WTC11 (cell line): ENCODE measurements around the gene LAMP5. TPM values are rescaled to one million over a fixed set of nuclear protein-coding genes. Genes with fewer than 3 reads are reported as not detected.

Source experiments
- ATAC-seq: fragments of 200-7000 bp; cut with Tn5 transposase; 2 replicates; pipeline ENCODE4 v1.10.0; 2021; ENCODE audit warnings: mild to moderate bottlenecking, moderate library complexity
- CTCF ChIA-PET: fragments of 300-600 bp; sonication (Branson Sonifier 250); formaldehyde crosslinking; loops from one replicate; lab custom pipeline; 2021; ENCODE audit warnings: antibody characterized with exemption; lab: Charles Lee
- POLR2A ChIA-PET: fragments of 350-600 bp; sonication (Branson Sonifier 250); formaldehyde crosslinking; loops from one replicate; lab custom pipeline; 2021; ENCODE audit warnings: antibody characterized with exemption; lab: Charles Lee
- DNase-seq: peaks from one replicate; pipeline ENCODE4 v3.0.0; 2021; ENCODE audit warnings: low spot score
- H3K27ac Mint-ChIP-seq: 2 replicates; pipeline ENCODE4 v1.8.0; 2021; ENCODE audit warnings: mixed read lengths
- H3K27me3 Mint-ChIP-seq: 2 replicates; pipeline ENCODE4 v1.8.0; 2021; ENCODE audit warnings: low read depth, mild to moderate bottlenecking, moderate library complexity, mixed read lengths
- H3K36me3 Mint-ChIP-seq: 2 replicates; pipeline ENCODE4 v1.8.0; 2021; ENCODE audit warnings: mixed read lengths
- H3K4me1 Mint-ChIP-seq: 2 replicates; pipeline ENCODE4 v1.8.0; 2022; ENCODE audit warnings: mixed read lengths
- H3K4me3 Mint-ChIP-seq: 2 replicates; pipeline ENCODE4 v1.8.0; 2021; ENCODE audit warnings: mild to moderate bottlenecking, moderate library complexity, mixed read lengths
- H3K9me3 Mint-ChIP-seq: 2 replicates; pipeline ENCODE4 v1.8.0; 2021; ENCODE audit warnings: mixed read lengths
- FOXP1 ChIP-seq: sonication (generic); formaldehyde crosslinking; IDR thresholded peaks from 2 replicates; pipeline ENCODE4 v1.8.0; 2022; ENCODE audit warnings: missing genetic modification reagents, mild to moderate bottlenecking, moderate library complexity, borderline replicate concordance
- GRHL2 ChIP-seq: fragments of 250-450 bp; sonication (Bioruptor Pico); IDR thresholded peaks from 2 replicates; pipeline ENCODE4 v1.8.0; 2022; ENCODE audit warnings: mild to moderate bottlenecking, moderate library complexity; ENCODE audit not compliant: insufficient replicate concordance, severe bottlenecking
- JAZF1 ChIP-seq: fragments of 250-450 bp; sonication (Bioruptor Pico); IDR thresholded peaks from 2 replicates; pipeline ENCODE4 v1.9.0; 2021; ENCODE audit warnings: moderate library complexity, mild to moderate bottlenecking, inconsistent platforms
- MYBL2 ChIP-seq: sonication (generic); formaldehyde crosslinking; IDR thresholded peaks from 2 replicates; pipeline ENCODE4 v1.8.1; 2023; ENCODE audit warnings: mild to moderate bottlenecking, moderate library complexity, missing genetic modification reagents
- RELA ChIP-seq: sonication (generic); formaldehyde crosslinking; IDR thresholded peaks from 2 replicates; pipeline ENCODE4 v1.8.1; 2022; ENCODE audit warnings: missing genetic modification reagents, mild to moderate bottlenecking, borderline replicate concordance
- SOX15 ChIP-seq: fragments of 250-450 bp; sonication (Bioruptor Pico); IDR thresholded peaks from 2 replicates; pipeline ENCODE4 v1.9.0; 2021; ENCODE audit warnings: mild to moderate bottlenecking
- ZNF138 ChIP-seq: sonication (generic); formaldehyde crosslinking; conservative IDR thresholded peaks from 2 replicates; pipeline ENCODE4 v1.8.1; 2022; ENCODE audit warnings: mild to moderate bottlenecking, moderate library complexity, missing genetic modification reagents
- ZNF219 ChIP-seq: sonication (generic); formaldehyde crosslinking; IDR thresholded peaks from 2 replicates; pipeline ENCODE4 v1.8.0; 2023; ENCODE audit warnings: missing genetic modification reagents, mild to moderate bottlenecking, borderline replicate concordance
- ZNF423 ChIP-seq: fragments of 250-450 bp; sonication (Bioruptor Pico); IDR thresholded peaks from 2 replicates; pipeline ENCODE4 v2.1.2; 2022; ENCODE audit warnings: mild to moderate bottlenecking, moderate library complexity
- ZNF671 ChIP-seq: fragments of 250-450 bp; sonication (Bioruptor Pico); IDR thresholded peaks from 2 replicates; pipeline ENCODE4 v1.8.0; 2021; ENCODE audit warnings: mild to moderate bottlenecking
- total RNA-seq: library from RNA; stranded (reverse); gene quantifications from 3 replicates; pipeline ENCODE4 v1.2.3, GENCODE V29; 2021
- TF ChIP-seq, protein P1 (sequence below): sonication (generic); formaldehyde crosslinking; IDR thresholded peaks from 2 replicates; pipeline ENCODE4 v1.8.0; 2022; ENCODE audit warnings: mild to moderate bottlenecking, missing genetic modification reagents
- TF ChIP-seq, protein P2 (sequence below): fragments of 250-450 bp; sonication (Bioruptor Pico); conservative IDR thresholded peaks from 2 replicates; pipeline ENCODE4 v1.9.0; 2021; ENCODE audit warnings: mild to moderate bottlenecking
- TF ChIP-seq, protein P3 (sequence below): sonication (generic); formaldehyde crosslinking; IDR thresholded peaks from 2 replicates; pipeline ENCODE4 v1.8.1; 2022; ENCODE audit warnings: mild to moderate bottlenecking, moderate library complexity, missing genetic modification reagents
- TF ChIP-seq, protein P4 (sequence below): fragments of 250-450 bp; sonication (Bioruptor Pico); IDR thresholded peaks from 2 replicates; pipeline ENCODE4 v1.9.0; 2021; ENCODE audit warnings: mild to moderate bottlenecking
- TF ChIP-seq, protein P5 (sequence below): sonication (generic); formaldehyde crosslinking; IDR thresholded peaks from 2 replicates; pipeline ENCODE4 v1.8.1; 2023; ENCODE audit warnings: mild to moderate bottlenecking, missing genetic modification reagents
- TF ChIP-seq, protein P6 (sequence below): sonication (generic); formaldehyde crosslinking; IDR thresholded peaks from 2 replicates; pipeline ENCODE4 v1.8.0; 2022; ENCODE audit warnings: mild to moderate bottlenecking, missing genetic modification reagents
- TF ChIP-seq, protein P7 (sequence below): sonication (generic); formaldehyde crosslinking; IDR thresholded peaks from 2 replicates; pipeline ENCODE4 v1.8.0; 2022; ENCODE audit warnings: missing genetic modification reagents
- TF ChIP-seq, protein P8 (sequence below): fragments of 250-450 bp; sonication (Bioruptor Pico); IDR thresholded peaks from 2 replicates; pipeline ENCODE4 v1.8.0; 2021; ENCODE audit warnings: mild to moderate bottlenecking
- TF ChIP-seq, protein P9 (sequence below): sonication (generic); formaldehyde crosslinking; IDR thresholded peaks from 2 replicates; pipeline ENCODE4 v1.8.0; 2022; ENCODE audit warnings: mild to moderate bottlenecking, missing genetic modification reagents
- TF ChIP-seq, protein P10 (sequence below): fragments of 250-450 bp; sonication (Bioruptor Pico); IDR thresholded peaks from 2 replicates; pipeline ENCODE4 v1.9.0; 2021; ENCODE audit warnings: moderate library complexity, mild to moderate bottlenecking, inconsistent platforms, borderline replicate concordance

LAMP5 gene
- total RNA-seq, 1 experiment from 2014 or later, result 0.31 TPM

DNA sequence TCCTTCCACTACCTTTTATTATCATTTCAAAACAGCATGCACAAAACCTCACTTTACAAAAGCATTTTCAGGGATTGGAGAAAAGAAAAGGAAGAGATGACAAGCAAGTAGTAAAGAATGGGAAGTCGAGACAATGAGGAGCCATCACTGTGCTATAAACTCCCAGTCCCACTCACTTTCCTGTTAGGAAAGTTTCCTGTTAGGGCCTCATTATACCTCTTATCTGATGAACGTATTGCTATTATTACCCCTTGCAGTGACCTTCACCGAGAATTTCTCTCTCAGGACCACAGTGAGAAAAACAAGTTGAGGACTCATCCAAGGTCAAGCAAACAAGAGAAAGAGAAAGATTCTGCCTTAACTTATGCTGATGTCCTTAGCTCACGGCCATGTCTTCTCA lies 28.8 kb downstream of the LAMP5 start:
- H3K4me1 Mint-ChIP-seq, result 0 out of 2 replicates have a peak, but pooled peaks cover 4% of the 10 kb centered on the region
- H3K36me3 Mint-ChIP-seq, result no peaks in the 10 kb centered on the region
- no peak for DNase-seq
- H3K4me3 Mint-ChIP-seq, result no peak overlapping the region
- POLR2A ChIA-PET, result no interaction called here
- peaks cover 2% of the 10 kb centered on the region; the same call in 1 of the 2 replicates for H3K27me3 Mint-ChIP-seq
- CTCF ChIA-PET, result no interaction called here
- TF ChIP-seq ZNF423 (no peak), RELA (CRISPR knock-in tag) (no peak), JAZF1 (CRISPR knock-in tag) (no peak)
- TF ChIP-seq, protein P1, sequence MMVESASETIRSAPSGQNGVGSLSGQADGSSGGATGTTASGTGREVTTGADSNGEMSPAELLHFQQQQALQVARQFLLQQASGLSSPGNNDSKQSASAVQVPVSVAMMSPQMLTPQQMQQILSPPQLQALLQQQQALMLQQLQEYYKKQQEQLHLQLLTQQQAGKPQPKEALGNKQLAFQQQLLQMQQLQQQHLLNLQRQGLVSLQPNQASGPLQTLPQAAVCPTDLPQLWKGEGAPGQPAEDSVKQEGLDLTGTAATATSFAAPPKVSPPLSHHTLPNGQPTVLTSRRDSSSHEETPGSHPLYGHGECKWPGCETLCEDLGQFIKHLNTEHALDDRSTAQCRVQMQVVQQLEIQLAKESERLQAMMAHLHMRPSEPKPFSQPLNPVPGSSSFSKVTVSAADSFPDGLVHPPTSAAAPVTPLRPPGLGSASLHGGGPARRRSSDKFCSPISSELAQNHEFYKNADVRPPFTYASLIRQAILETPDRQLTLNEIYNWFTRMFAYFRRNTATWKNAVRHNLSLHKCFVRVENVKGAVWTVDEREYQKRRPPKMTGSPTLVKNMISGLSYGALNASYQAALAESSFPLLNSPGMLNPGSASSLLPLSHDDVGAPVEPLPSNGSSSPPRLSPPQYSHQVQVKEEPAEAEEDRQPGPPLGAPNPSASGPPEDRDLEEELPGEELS (CRISPR knock-in tag), result no peak
- TF ChIP-seq, protein P2, sequence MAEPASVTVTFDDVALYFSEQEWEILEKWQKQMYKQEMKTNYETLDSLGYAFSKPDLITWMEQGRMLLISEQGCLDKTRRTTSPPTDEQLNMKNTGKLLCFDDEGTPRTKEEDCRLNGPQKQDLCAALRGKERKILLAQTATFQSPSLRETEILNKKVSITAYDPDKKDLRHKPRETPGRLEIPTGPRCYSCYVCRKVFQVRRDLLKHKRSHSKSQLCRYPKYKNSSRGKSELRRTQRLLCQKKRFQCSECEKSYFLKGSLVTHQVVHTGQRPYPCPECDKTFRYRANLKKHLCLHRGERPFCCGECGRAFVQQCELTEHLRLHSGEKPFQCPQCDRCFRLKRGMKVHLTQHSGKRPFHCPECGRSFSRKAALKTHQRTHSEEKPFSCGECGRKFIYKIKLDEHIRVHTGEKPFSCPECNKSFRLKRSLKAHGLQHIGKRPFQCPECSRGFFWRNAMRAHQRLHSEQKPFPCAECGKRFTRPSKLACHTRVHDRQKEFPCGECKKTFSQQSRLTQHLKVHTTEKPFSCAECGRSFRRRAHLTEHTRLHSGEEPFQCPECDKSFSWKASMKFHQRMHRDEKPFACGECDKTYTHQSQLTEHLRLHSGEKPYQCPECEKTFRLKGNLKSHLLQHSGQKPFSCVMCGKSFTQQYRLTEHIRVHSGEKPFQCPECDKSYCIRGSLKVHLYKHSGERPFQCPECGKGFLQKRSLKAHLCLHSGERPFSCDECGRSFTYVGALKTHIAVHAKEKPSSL, result no peak
- ATAC-seq, result no peak
- no peak overlapping the region for H3K27ac Mint-ChIP-seq
- no peaks in the 10 kb centered on the region for H3K9me3 Mint-ChIP-seq

DNA sequence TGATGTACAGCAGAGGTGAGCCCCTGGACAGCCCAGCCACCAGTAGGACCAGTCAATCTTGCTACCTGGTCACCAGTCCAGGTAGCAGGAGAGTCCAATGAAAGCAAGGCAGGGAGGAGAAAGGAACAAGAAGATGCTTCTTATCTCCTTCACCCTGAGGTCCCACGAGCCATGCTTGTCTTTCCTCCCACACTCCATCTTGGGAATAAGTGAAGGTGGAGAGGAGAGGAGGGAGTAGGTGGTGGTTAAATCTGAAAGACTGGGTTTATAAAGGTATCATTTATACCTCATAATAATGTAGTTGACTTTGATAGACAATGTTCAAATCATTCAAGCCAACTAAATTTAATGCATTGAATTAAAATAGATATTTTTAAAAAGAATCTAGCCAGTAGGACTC lies 35.9 kb downstream of the LAMP5 start:
- CTCF ChIA-PET, result no interaction called here
- DNase-seq (no peak), ATAC-seq (no peak)
- no peaks in the 10 kb centered on the region for H3K36me3 Mint-ChIP-seq
- H3K4me1 Mint-ChIP-seq, result peaks cover 3% of the 10 kb centered on the region
- POLR2A ChIA-PET, result no interaction called here
- peaks cover 2% of the 10 kb centered on the region; the same call in 1 of the 2 replicates for H3K27me3 Mint-ChIP-seq
- no peaks in the 10 kb centered on the region for H3K9me3 Mint-ChIP-seq
- H3K4me3 Mint-ChIP-seq, result no peak overlapping the region
- H3K27ac Mint-ChIP-seq, result no peak overlapping the region
- TF ChIP-seq ZNF219 (CRISPR knock-in tag) (no peak), ZNF671 (no peak), GRHL2 (no peak), ZNF138 (CRISPR knock-in tag) (no peak), FOXP1 (CRISPR knock-in tag) (no peak), MYBL2 (CRISPR knock-in tag) (no peak), SOX15 (CRISPR knock-in tag) (no peak)
- TF ChIP-seq, protein P3, sequence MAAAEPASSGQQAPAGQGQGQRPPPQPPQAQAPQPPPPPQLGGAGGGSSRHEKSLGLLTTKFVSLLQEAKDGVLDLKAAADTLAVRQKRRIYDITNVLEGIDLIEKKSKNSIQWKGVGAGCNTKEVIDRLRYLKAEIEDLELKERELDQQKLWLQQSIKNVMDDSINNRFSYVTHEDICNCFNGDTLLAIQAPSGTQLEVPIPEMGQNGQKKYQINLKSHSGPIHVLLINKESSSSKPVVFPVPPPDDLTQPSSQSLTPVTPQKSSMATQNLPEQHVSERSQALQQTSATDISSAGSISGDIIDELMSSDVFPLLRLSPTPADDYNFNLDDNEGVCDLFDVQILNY (CRISPR knock-in tag), result no peak
- TF ChIP-seq, protein P4, sequence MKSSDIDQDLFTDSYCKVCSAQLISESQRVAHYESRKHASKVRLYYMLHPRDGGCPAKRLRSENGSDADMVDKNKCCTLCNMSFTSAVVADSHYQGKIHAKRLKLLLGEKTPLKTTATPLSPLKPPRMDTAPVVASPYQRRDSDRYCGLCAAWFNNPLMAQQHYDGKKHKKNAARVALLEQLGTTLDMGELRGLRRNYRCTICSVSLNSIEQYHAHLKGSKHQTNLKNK, result no peak
- TF ChIP-seq, protein P5, sequence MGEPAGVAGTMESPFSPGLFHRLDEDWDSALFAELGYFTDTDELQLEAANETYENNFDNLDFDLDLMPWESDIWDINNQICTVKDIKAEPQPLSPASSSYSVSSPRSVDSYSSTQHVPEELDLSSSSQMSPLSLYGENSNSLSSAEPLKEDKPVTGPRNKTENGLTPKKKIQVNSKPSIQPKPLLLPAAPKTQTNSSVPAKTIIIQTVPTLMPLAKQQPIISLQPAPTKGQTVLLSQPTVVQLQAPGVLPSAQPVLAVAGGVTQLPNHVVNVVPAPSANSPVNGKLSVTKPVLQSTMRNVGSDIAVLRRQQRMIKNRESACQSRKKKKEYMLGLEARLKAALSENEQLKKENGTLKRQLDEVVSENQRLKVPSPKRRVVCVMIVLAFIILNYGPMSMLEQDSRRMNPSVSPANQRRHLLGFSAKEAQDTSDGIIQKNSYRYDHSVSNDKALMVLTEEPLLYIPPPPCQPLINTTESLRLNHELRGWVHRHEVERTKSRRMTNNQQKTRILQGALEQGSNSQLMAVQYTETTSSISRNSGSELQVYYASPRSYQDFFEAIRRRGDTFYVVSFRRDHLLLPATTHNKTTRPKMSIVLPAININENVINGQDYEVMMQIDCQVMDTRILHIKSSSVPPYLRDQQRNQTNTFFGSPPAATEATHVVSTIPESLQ (CRISPR knock-in tag), result no peak
- TF ChIP-seq, protein P6, sequence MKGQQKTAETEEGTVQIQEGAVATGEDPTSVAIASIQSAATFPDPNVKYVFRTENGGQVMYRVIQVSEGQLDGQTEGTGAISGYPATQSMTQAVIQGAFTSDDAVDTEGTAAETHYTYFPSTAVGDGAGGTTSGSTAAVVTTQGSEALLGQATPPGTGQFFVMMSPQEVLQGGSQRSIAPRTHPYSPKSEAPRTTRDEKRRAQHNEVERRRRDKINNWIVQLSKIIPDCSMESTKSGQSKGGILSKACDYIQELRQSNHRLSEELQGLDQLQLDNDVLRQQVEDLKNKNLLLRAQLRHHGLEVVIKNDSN, result no peak
- TF ChIP-seq, protein P7, sequence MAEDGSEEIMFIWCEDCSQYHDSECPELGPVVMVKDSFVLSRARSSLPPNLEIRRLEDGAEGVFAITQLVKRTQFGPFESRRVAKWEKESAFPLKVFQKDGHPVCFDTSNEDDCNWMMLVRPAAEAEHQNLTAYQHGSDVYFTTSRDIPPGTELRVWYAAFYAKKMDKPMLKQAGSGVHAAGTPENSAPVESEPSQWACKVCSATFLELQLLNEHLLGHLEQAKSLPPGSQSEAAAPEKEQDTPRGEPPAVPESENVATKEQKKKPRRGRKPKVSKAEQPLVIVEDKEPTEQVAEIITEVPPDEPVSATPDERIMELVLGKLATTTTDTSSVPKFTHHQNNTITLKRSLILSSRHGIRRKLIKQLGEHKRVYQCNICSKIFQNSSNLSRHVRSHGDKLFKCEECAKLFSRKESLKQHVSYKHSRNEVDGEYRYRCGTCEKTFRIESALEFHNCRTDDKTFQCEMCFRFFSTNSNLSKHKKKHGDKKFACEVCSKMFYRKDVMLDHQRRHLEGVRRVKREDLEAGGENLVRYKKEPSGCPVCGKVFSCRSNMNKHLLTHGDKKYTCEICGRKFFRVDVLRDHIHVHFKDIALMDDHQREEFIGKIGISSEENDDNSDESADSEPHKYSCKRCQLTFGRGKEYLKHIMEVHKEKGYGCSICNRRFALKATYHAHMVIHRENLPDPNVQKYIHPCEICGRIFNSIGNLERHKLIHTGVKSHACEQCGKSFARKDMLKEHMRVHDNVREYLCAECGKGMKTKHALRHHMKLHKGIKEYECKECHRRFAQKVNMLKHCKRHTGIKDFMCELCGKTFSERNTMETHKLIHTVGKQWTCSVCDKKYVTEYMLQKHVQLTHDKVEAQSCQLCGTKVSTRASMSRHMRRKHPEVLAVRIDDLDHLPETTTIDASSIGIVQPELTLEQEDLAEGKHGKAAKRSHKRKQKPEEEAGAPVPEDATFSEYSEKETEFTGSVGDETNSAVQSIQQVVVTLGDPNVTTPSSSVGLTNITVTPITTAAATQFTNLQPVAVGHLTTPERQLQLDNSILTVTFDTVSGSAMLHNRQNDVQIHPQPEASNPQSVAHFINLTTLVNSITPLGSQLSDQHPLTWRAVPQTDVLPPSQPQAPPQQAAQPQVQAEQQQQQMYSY, result no peak
- TF ChIP-seq, protein P8, sequence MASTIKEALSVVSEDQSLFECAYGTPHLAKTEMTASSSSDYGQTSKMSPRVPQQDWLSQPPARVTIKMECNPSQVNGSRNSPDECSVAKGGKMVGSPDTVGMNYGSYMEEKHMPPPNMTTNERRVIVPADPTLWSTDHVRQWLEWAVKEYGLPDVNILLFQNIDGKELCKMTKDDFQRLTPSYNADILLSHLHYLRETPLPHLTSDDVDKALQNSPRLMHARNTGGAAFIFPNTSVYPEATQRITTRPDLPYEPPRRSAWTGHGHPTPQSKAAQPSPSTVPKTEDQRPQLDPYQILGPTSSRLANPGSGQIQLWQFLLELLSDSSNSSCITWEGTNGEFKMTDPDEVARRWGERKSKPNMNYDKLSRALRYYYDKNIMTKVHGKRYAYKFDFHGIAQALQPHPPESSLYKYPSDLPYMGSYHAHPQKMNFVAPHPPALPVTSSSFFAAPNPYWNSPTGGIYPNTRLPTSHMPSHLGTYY (CRISPR knock-in tag), result no peak
- TF ChIP-seq, protein P9, sequence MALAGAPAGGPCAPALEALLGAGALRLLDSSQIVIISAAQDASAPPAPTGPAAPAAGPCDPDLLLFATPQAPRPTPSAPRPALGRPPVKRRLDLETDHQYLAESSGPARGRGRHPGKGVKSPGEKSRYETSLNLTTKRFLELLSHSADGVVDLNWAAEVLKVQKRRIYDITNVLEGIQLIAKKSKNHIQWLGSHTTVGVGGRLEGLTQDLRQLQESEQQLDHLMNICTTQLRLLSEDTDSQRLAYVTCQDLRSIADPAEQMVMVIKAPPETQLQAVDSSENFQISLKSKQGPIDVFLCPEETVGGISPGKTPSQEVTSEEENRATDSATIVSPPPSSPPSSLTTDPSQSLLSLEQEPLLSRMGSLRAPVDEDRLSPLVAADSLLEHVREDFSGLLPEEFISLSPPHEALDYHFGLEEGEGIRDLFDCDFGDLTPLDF, result no peak
- TF ChIP-seq, protein P10, sequence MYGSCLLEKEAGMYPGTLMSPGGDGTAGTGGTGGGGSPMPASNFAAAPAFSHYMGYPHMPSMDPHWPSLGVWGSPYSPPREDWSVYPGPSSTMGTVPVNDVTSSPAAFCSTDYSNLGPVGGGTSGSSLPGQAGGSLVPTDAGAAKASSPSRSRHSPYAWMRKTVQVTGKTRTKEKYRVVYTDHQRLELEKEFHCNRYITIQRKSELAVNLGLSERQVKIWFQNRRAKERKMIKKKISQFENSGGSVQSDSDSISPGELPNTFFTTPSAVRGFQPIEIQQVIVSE (CRISPR knock-in tag), result no peak
